SK-N-SH (cell line): ENCODE results near the gene SLC13A3. TPM values are rescaled to one million over a fixed set of nuclear protein-coding genes. Genes with fewer than 3 reads are reported as not detected.

ENCODE experiments used
- CTCF ChIA-PET: fragments of 300-600, 350-600 bp; formaldehyde crosslinking; extraction: SDS; loops from one replicate; lab custom pipeline; 2021; lab: Yijun Ruan, JAX
- POLR2A ChIA-PET: fragments of 350-600 bp; sonication (Branson Sonifier 250); formaldehyde crosslinking; extraction: SDS; loops from one replicate; lab custom pipeline; 2020; ENCODE audit warnings: antibody characterized with exemption, inconsistent platforms; lab: Yijun Ruan, JAX
- DNase-seq: peaks from one replicate; pipeline ENCODE4 v3.0.0; 2012
- H2AFZ ChIP-seq: fragments of 200-600 bp; sonication (generic); 2 replicates; pipeline ENCODE4 v1.8.1; 2016; ENCODE audit warnings: antibody characterized with exemption, mild to moderate bottlenecking, low read depth
- H3F3A ChIP-seq: fragments of 200-600 bp; sonication (generic); replicated peaks from 2 replicates; pipeline ENCODE3; 2016; ENCODE audit warnings: antibody characterized with exemption, mild to moderate bottlenecking; ENCODE audit not compliant: insufficient read depth
- H3K27ac ChIP-seq, 2 experiments: fragments of 200-500 bp in 1 of 2; fragments of 200-600 bp in 1 of 2; sonication (Bioruptor generic) in 1 of 2; sonication (generic), shearing (Covaris generic) in 1 of 2; 2 replicates each; pipeline versions ENCODE4 v1.5.1 to v1.6.1; 2014 to 2016; ENCODE audit warnings: low read depth in 2 of 2, inconsistent platforms in 1 of 2, low read length in 1 of 2, mild to moderate bottlenecking in 1 of 2, mixed read lengths in 1 of 2
- H3K27me3 ChIP-seq: fragments of 200-600 bp; sonication (generic), shearing (Covaris generic); 2 replicates; pipeline ENCODE4 v1.6.1; 2016; ENCODE audit warnings: mixed run types; ENCODE audit not compliant: insufficient read depth
- H3K36me3 ChIP-seq, 2 experiments: fragments of 200-500 bp in 1 of 2; fragments of 200-600 bp in 1 of 2; sonication (Bioruptor generic) in 1 of 2; sonication (generic) in 1 of 2; replicated peaks in 1 of 2; 2 replicates each; pipeline versions ENCODE3 to v1.5.1; 2014 to 2016; ENCODE audit warnings: low read length in 1 of 2, mild to moderate bottlenecking in 1 of 2; ENCODE audit not compliant: insufficient read depth in 2 of 2, control insufficient read depth in 1 of 2
- H3K4me1 ChIP-seq, 2 experiments: fragments of 200-500 bp in 1 of 2; fragments of 200-600 bp in 1 of 2; sonication (Bioruptor generic) in 1 of 2; sonication (generic), shearing (Covaris generic) in 1 of 2; 2 replicates each; pipeline versions ENCODE4 v1.5.1 to v1.6.1; 2014 to 2016; ENCODE audit warnings: low read depth in 1 of 2, low read length in 1 of 2, mixed run types in 1 of 2; ENCODE audit not compliant: insufficient read depth in 2 of 2, control insufficient read depth in 1 of 2
- H3K4me2 ChIP-seq: fragments of 200-600 bp; sonication (generic), shearing (Covaris generic); 2 replicates; pipeline ENCODE4 v1.6.1; 2017; ENCODE audit warnings: mixed run types
- H3K4me3 ChIP-seq, 2 experiments: fragments of 200-500 bp in 1 of 2; fragments of 200-600 bp in 1 of 2; sonication (Bioruptor generic) in 1 of 2; sonication (generic), shearing (Covaris generic) in 1 of 2; 2 replicates each; pipeline versions ENCODE4 v1.5.1 to v1.8.1; 2014 to 2016; ENCODE audit warnings: low read depth in 2 of 2, inconsistent platforms in 1 of 2, low read length in 1 of 2, mild to moderate bottlenecking in 1 of 2, mixed read lengths in 1 of 2, moderate library complexity in 1 of 2
- H3K79me2 ChIP-seq: fragments of 200-600 bp; sonication (generic); 2 replicates; pipeline ENCODE4 v1.8.1; 2017; ENCODE audit warnings: mild to moderate bottlenecking; ENCODE audit not compliant: insufficient read depth
- H3K9ac ChIP-seq: fragments of 200-600 bp; sonication (generic); 2 replicates; pipeline ENCODE4 v1.6.1; 2017; ENCODE audit warnings: mixed run types
- H3K9me2 ChIP-seq: fragments of 200-600 bp; sonication (generic); 2 replicates; pipeline ENCODE4 v1.6.1; 2017; ENCODE audit warnings: mixed run types
- H3K9me3 ChIP-seq: fragments of 200-600 bp; sonication (generic); 2 replicates; pipeline ENCODE4 v1.6.1; 2017; ENCODE audit warnings: mixed run types, mild to moderate bottlenecking, moderate library complexity
- H4K20me1 ChIP-seq: fragments of 200-600 bp; sonication (generic); 2 replicates; pipeline ENCODE4 v1.6.1; 2017; ENCODE audit warnings: mild to moderate bottlenecking, mixed run types; ENCODE audit not compliant: insufficient read depth
- CHD2 ChIP-seq: fragments of 150-350 bp; IDR thresholded peaks from 2 replicates; pipeline ENCODE4 v1.6.1; 2018; ENCODE audit warnings: low read length; ENCODE audit not compliant: partially characterized antibody
- CTCF ChIP-seq: fragments of 200-600 bp; sonication (generic); IDR thresholded peaks from 2 replicates; pipeline ENCODE4 v1.6.1; 2017; ENCODE audit warnings: antibody characterized with exemption, mild to moderate bottlenecking, moderate library complexity
- FOXJ3 ChIP-seq: sonication (generic); formaldehyde crosslinking; IDR thresholded peaks from 2 replicates; pipeline ENCODE4 v1.5.1; 2020; ENCODE audit warnings: mild to moderate bottlenecking, missing genetic modification reagents
- FOXM1 ChIP-seq: IDR thresholded peaks from 2 replicates; pipeline ENCODE4 v1.4.0; 2012; ENCODE audit warnings: low read depth, mild to moderate bottlenecking
- GATA2 ChIP-seq: sonication (generic); formaldehyde crosslinking; IDR thresholded peaks from 2 replicates; pipeline ENCODE4 v1.5.0; 2020; ENCODE audit warnings: mild to moderate bottlenecking, missing genetic modification reagents
- IRF3 ChIP-seq: fragments of 150-350 bp; IDR thresholded peaks from 2 replicates; pipeline ENCODE4 v1.6.1; 2016; ENCODE audit warnings: mild to moderate bottlenecking, low read depth, low read length
- JUND ChIP-seq: IDR thresholded peaks from 2 replicates; pipeline ENCODE4 v1.4.0; 2012
- MAX ChIP-seq: IDR thresholded peaks from 2 replicates; pipeline ENCODE4 v1.4.0; 2012; ENCODE audit warnings: low read depth
- MEF2A ChIP-seq: IDR thresholded peaks from 2 replicates; pipeline ENCODE4 v1.4.0; 2012; ENCODE audit warnings: low read depth, borderline replicate concordance
- MXI1 ChIP-seq: IDR thresholded peaks from 2 replicates; pipeline ENCODE4 v1.6.1; 2012; ENCODE audit warnings: mild to moderate bottlenecking, low read depth, low read length, improper control_type of control experiment
- NFIC ChIP-seq: IDR thresholded peaks from 2 replicates; pipeline ENCODE4 v1.4.0; 2012; ENCODE audit warnings: borderline replicate concordance
- POLR2AphosphoS5 ChIP-seq: IDR thresholded peaks from 2 replicates; pipeline ENCODE4 v1.6.1; 2012; ENCODE audit warnings: low read depth, low read length
- RAD21 ChIP-seq: IDR thresholded peaks from 2 replicates; pipeline ENCODE4 v1.6.1; 2012; ENCODE audit warnings: mild to moderate bottlenecking, low read length
- RCOR1 ChIP-seq: fragments of 150-350 bp; IDR thresholded peaks from 2 replicates; pipeline ENCODE4 v1.6.1; 2017; ENCODE audit warnings: antibody characterized with exemption, low read length
- REST ChIP-seq: IDR thresholded peaks from 2 replicates; pipeline ENCODE4 v1.6.1; 2012; ENCODE audit warnings: mild to moderate bottlenecking, low read depth, low read length, moderate library complexity
- RXRA ChIP-seq: IDR thresholded peaks from 2 replicates; pipeline ENCODE4 v1.4.0; 2012; ENCODE audit warnings: low read depth, mild to moderate bottlenecking, borderline replicate concordance
- TAF1 ChIP-seq: IDR thresholded peaks from 2 replicates; pipeline ENCODE4 v1.6.1; 2012; ENCODE audit warnings: low read depth, mild to moderate bottlenecking, low read length, moderate library complexity, borderline replicate concordance
- TCF12 ChIP-seq: IDR thresholded peaks from 2 replicates; pipeline ENCODE4 v1.4.0; 2012
- TEAD4 ChIP-seq: IDR thresholded peaks from 2 replicates; pipeline ENCODE4 v1.4.0; 2012; ENCODE audit warnings: mild to moderate bottlenecking, borderline replicate concordance; ENCODE audit not compliant: insufficient read depth
- USF2 ChIP-seq: fragments of 150-350 bp; IDR thresholded peaks from 2 replicates; pipeline ENCODE4 v1.6.1; 2017; ENCODE audit warnings: antibody characterized with exemption, low read length, low read depth, borderline replicate concordance
- YY1 ChIP-seq: IDR thresholded peaks from 2 replicates; pipeline ENCODE4 v1.4.0; 2012; ENCODE audit warnings: low read depth, mild to moderate bottlenecking
- ZBTB33 ChIP-seq: IDR thresholded peaks from 2 replicates; pipeline ENCODE4 v1.4.0; 2012; ENCODE audit warnings: low read depth, borderline replicate concordance
- WGBS: methylation state at CpG from one replicate; pipeline ENCODE4 v1.1.6; 2017; ENCODE audit warnings: low lambda C conversion rate; 5-methylcytosine and 5-hydroxymethylcytosine counted together
- polyA plus RNA-seq, 3 experiments: library from polyadenylated mRNA; depleted of rRNA; stranded (reverse); fragments of >200 nt; gene quantifications; 2 replicates each; pipeline ENCODE4 v1.2.3, GENCODE V29; 2012

Gene SLC13A3
- polyA plus RNA-seq, 1 of the 3 experiments (the other 2 are of a cell fraction), result 0.10 TPM

GRCh38 chr20:46680684-46681031, 29.4 kb upstream of the SLC13A3 start (continued):
- no peak for TF ChIP-seq IRF3
- TF ChIP-seq POLR2AphosphoS5, result no peak
- TF ChIP-seq YY1, result no peak
- no peak for TF ChIP-seq CTCF
- TF ChIP-seq TAF1, result no peak
- TF ChIP-seq, all 33 proteins: peak for 0

- H3K79me2 ChIP-seq, result peaks cover 6% of the 10 kb centered on the region; the same call in 1 of the 2 replicates
These were observed 27.3 kb upstream of the SLC13A3 start for GRCh38 chr20:46678516-46678915.

More at GRCh38 chr20:46678516-46678915, 27.3 kb upstream of the SLC13A3 start:
- H3K27me3 ChIP-seq, result no peaks in the 10 kb centered on the region
- no peak overlapping the region for H3K9ac ChIP-seq
- WGBS, result 100% methylated on average over 3 of the region's 4 CpGs
- H3K9me3 ChIP-seq, result no peaks in the 10 kb centered on the region
- H3K4me3 ChIP-seq, result no peak overlapping the region
- no peak for DNase-seq
- no peak overlapping the region for H2AFZ ChIP-seq
- peaks cover 0 to 6% of the 10 kb centered on the region in 2 experiments for H3K36me3 ChIP-seq
- no peak overlapping the region for H3K27ac ChIP-seq
- CTCF ChIA-PET, result interaction anchor here (6.0 to 6.4 kb wide), 2 partner anchors 120 to 155 kb away, joined by 102 to 116 read pairs; no protein-coding TSS in a partner anchor
- no peaks in the 10 kb centered on the region for H3K9me2 ChIP-seq
- 0 out of 2 replicates have a peak, but pooled peaks cover 18% of the 10 kb centered on the region for H4K20me1 ChIP-seq
- TF ChIP-seq YY1 (no peak), RXRA (no peak), REST (no peak), USF2 (no peak), GATA2 (CRISPR knock-in tag) (no peak), TCF12 (no peak), CHD2 (no peak), MEF2A (no peak), FOXJ3 (CRISPR knock-in tag) (no peak), ZBTB33 (no peak), NFIC (no peak), MXI1 (no peak), TAF1 (no peak), JUND (no peak), RAD21 (no peak), TEAD4 (no peak), RCOR1 (no peak), MAX (no peak), FOXM1 (no peak)
- TF ChIP-seq, all 33 proteins: peak for 0
- H3K4me2 ChIP-seq, result no peak overlapping the region
- H3K4me1 ChIP-seq, result peaks cover 0 to 4% of the 10 kb centered on the region in 2 experiments; a peak in 1 of 4 replicates
- no peaks in the 10 kb centered on the region for H3F3A ChIP-seq
- POLR2A ChIA-PET, result no interaction called here
